Measurements from ENCODE around the gene ZMYND8. TPM values are rescaled to one million over a fixed set of nuclear protein-coding genes. Genes with fewer than 3 reads are reported as not detected.
A peak's percentile ranks its signal among the peaks of the same experiment; 100 is the strongest.

The ZMYND8 gene
- total and polyA plus RNA-seq, 2 of the 4 experiments (the other 2 are of a cell fraction): 24.0 to 28.2 TPM

DNA sequence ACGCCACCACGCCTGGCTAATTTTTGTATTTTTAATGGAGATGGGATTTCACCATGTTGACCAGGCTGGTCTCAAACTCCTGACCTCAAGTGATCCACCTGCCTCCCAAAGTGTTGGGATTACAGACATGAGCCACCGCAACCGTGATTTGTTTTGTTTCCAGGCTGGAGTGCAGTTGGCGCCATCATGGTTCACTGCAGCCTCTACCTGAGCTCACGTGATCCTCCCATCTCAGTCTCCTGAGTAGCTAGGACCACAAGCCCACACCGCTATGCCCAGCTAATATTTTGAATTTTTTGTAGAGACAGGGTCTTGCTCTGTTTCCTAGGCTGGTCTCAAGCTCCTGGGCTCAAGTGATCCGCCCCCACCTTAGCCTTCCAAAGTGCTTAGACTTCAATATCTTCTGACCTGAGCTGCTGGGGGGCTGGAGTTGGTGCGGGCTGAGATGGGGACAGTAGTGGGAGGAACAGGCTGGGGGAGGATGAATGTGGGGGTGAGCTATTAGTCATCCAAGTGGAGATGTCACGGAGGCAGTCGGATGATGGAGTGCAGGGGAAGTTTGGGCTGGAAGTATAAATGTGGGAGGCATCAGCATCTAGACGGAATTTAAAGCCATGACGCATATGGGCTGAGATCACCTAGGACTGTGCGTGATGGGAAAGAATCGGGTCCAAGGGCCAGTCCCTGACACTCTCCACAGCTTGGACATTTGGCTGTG is 23.1 kb upstream of the ZMYND8 start:
- H3K27me3 ChIP-seq (ENCODE audit: control insufficient read depth, insufficient read depth, low read length): no peaks in the 10 kb centered on the region
- peak overlapping the region; percentile 80 for H3K4ac ChIP-seq (ENCODE audit: low read depth, low read length)
- no peak overlapping the region for H3K56ac ChIP-seq (ENCODE audit: extremely low read depth, insufficient read depth, low read length)
- H3K36me3 ChIP-seq (ENCODE audit: control insufficient read depth, insufficient read depth, low read length): no peaks in the 10 kb centered on the region
- peak overlapping the region; percentile 77 for H2BK20ac ChIP-seq (ENCODE audit: low read depth, low read length)
- dilution Hi-C loops (cut with HindIII; ENCODE audit: low sequenced_read_pairs, unreplicated experiment): loop anchor here (25.0 kb wide), 1 partner anchor 117 kb away; no protein-coding TSS in a partner anchor
- no TSS peak for BruUV-seq (replicated peaks)
- H3K18ac ChIP-seq (ENCODE audit: low read depth, low read length): peak overlapping the region; percentile 44; the same call in 1 of the 2 replicates
- H3K9me1 ChIP-seq (ENCODE audit: insufficient read depth, low read length): peaks cover 17% of the 10 kb centered on the region
- H4K5ac ChIP-seq (ENCODE audit: low read depth, low read length): peak overlapping the region; percentile 9; the same call in 1 of the 2 replicates
- TF ChIP-seq RAD21 (IDR thresholded peaks at IDR 0.05; ENCODE audit: low read length) (no peak; the same call in none of the 2 replicates), USF2 (IDR thresholded peaks at IDR 0.05; ENCODE audit: low read depth, low read length) (no peak), MAZ (IDR thresholded peaks at IDR 0.05; ENCODE audit: borderline replicate concordance, low read depth, low read length) (peak; percentile 70; the same call in 1 of the 2 replicates), CEBPB (IDR thresholded peaks at IDR 0.05; ENCODE audit: low read depth, low read length) (no peak), RCOR1 (IDR thresholded peaks at IDR 0.05; ENCODE audit: insufficient replicate concordance, low read length) (peak; percentile 35), RFX5 (IDR thresholded peaks at IDR 0.05; ENCODE audit: low read depth, low read length) (no peak), BHLHE40 (IDR thresholded peaks at IDR 0.05; ENCODE audit: low read depth, low read length) (0 out of 2 replicates have a peak, but pooled peaks have one; percentile 1), NFE2L2 (IDR thresholded peaks at IDR 0.05; ENCODE audit: low read depth, low read length) (no peak), SMC3 (IDR thresholded peaks at IDR 0.05; ENCODE audit: low read depth, low read length) (no peak), FOS (IDR thresholded peaks at IDR 0.05; ENCODE audit: low read depth, low read length) (peak; percentile 85)
- TF ChIP-seq, protein P1, sequence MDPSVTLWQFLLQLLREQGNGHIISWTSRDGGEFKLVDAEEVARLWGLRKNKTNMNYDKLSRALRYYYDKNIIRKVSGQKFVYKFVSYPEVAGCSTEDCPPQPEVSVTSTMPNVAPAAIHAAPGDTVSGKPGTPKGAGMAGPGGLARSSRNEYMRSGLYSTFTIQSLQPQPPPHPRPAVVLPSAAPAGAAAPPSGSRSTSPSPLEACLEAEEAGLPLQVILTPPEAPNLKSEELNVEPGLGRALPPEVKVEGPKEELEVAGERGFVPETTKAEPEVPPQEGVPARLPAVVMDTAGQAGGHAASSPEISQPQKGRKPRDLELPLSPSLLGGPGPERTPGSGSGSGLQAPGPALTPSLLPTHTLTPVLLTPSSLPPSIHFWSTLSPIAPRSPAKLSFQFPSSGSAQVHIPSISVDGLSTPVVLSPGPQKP (IDR thresholded peaks at IDR 0.05; ENCODE audit: borderline replicate concordance, low read depth, low read length): no peak
- DNase-seq (peak; percentile 97), ATAC-seq (ENCODE audit: low read depth) (peak; percentile 69)
- peak overlapping the region; percentile 91 for H2BK120ac ChIP-seq (ENCODE audit: low read depth, low read length)
- peak overlapping the region; percentile 80 for H2AFZ ChIP-seq (replicated peaks; ENCODE audit: low read length, poor library complexity)
- peak overlapping the region; percentile 91 for H4K91ac ChIP-seq (ENCODE audit: insufficient read depth, low read depth, low read length)
- H3K9me3 ChIP-seq (ENCODE audit: control insufficient read depth, insufficient read depth, low read length): no peaks in the 10 kb centered on the region
- ChIA-PET POLR2A (ENCODE audit: unreplicated experiment) (interaction anchor here (0.7 kb wide), 1 partner anchor 23 kb away, joined by 4 read pairs; the partner anchor contains the start of gene ZMYND8), CTCF (interaction anchor here (0.7 to 1.0 kb wide), 2 partner anchors 13 to 106 kb away, joined by 3 to 4 read pairs; no protein-coding TSS in a partner anchor)
- no peak overlapping the region for H3K9ac ChIP-seq (ENCODE audit: low read depth, low read length)
- H2BK5ac ChIP-seq (ENCODE audit: low read depth, low read length, poor library complexity, severe bottlenecking): peak overlapping the region; percentile 91
- H3K27ac ChIP-seq (ENCODE audit: insufficient read depth, low read length): no peak overlapping the region; the same call in 1 of the 2 replicates
- peak overlapping the region; percentile 60 for H2AK9ac ChIP-seq (replicated peaks; ENCODE audit: low read depth, low read length, poor library complexity)
- no peak overlapping the region for H3K4me3 ChIP-seq (ENCODE audit: insufficient read depth, low read depth, low read length)
- peaks cover 9% of the 10 kb centered on the region for H3K4me1 ChIP-seq (ENCODE audit: control insufficient read depth, insufficient read depth, low read length)
- in situ Hi-C loops (cut with MboI; ENCODE audit: low sequenced_read_pairs): loop anchor here (5.0 kb wide), 4 partner anchors 102 to 622 kb away; no protein-coding TSS in a partner anchor
- 34% methylated on average over 6 of the region's 15 CpGs; no CpG with 5 or more reads in 1 of the 2 experiments for WGBS, 2 experiments (ENCODE audit: extremely low coverage in 2 of 2, insufficient read length in 1 of 2)
- H4K8ac ChIP-seq (ENCODE audit: low read depth in 2 of 2, low read length in 2 of 2): peak overlapping the region; percentile 49 to 81
- peak overlapping the region; percentile 64; the same call in 1 of the 2 replicates for H3K23ac ChIP-seq (ENCODE audit: low read depth, low read length)
- no peaks in the 10 kb centered on the region for H4K20me1 ChIP-seq (ENCODE audit: insufficient read depth, low read length)
- no peaks in the 10 kb centered on the region for H3K79me1 ChIP-seq (ENCODE audit: low read depth in 1 of 2, low read length in 2 of 2)
- intact Hi-C loops (cut with micrococcal nuclease): no loop called here
- H3K14ac ChIP-seq (replicated peaks; ENCODE audit: low read depth, low read length): peak overlapping the region; percentile 38
- H2BK15ac ChIP-seq (ENCODE audit: low read depth, low read length): peak overlapping the region; percentile 45; the same call in 2 of the 3 replicates
- H2AK5ac ChIP-seq (ENCODE audit: low read depth, low read length): peak overlapping the region; percentile 97
- H3K4me2 ChIP-seq (ENCODE audit: low read depth, low read length): no peak overlapping the region

Data from IMR-90 (cell line).